Measurements from ENCODE around the gene UGT1A7.

UGT1A7 gene

GRCh38 chr2:233761040-233761769 is 79.5 kb downstream of the UGT1A7 start:
- TF ChIP-seq JUND (IDR thresholded peaks at IDR 0.05; ENCODE audit: low read depth): no peak
- in situ Hi-C loops (cut with HindIII; ENCODE audit: low pct_unique_long_range_greater_than_20kb, low sequenced_read_pairs): no loop called here
- no peak for DNase-seq (ENCODE audit: low read depth in 1 of 2, low spot score in 1 of 2)

- in situ Hi-C loops (cut with HindIII; ENCODE audit: low pct_unique_long_range_greater_than_20kb, low sequenced_read_pairs): no loop called here
Observed at GRCh38 chr2:233764264-233764663, 82.6 kb downstream of the UGT1A7 start.

GRCh38 chr2:233764761-233765160 is 83.1 kb downstream of the UGT1A7 start:
- TF ChIP-seq JUND (IDR thresholded peaks at IDR 0.05; ENCODE audit: low read depth): no peak
- in situ Hi-C loops (cut with HindIII; ENCODE audit: low pct_unique_long_range_greater_than_20kb, low sequenced_read_pairs): no loop called here
- no peak for DNase-seq (ENCODE audit: low read depth in 1 of 2, low spot score in 1 of 2)

More at GRCh38 chr2:233764264-233764663, 82.6 kb downstream of the UGT1A7 start:
- no peak for TF ChIP-seq JUND (IDR thresholded peaks at IDR 0.05; ENCODE audit: low read depth)
- DNase-seq (ENCODE audit: low read depth in 1 of 2, low spot score in 1 of 2): no peak

GRCh38 chr2:233766416-233766815 is 84.7 kb downstream of the UGT1A7 start:
- no peak for TF ChIP-seq JUND (IDR thresholded peaks at IDR 0.05; ENCODE audit: low read depth)
- in situ Hi-C loops (cut with HindIII; ENCODE audit: low pct_unique_long_range_greater_than_20kb, low sequenced_read_pairs): no loop called here
- DNase-seq (ENCODE audit: low read depth in 1 of 2, low spot score in 1 of 2): no peak

- in situ Hi-C loops (cut with HindIII; ENCODE audit: low pct_unique_long_range_greater_than_20kb, low sequenced_read_pairs): no loop called here
- DNase-seq (ENCODE audit: low read depth in 1 of 2, low spot score in 1 of 2): no peak
- TF ChIP-seq JUND (IDR thresholded peaks at IDR 0.05; ENCODE audit: low read depth): no peak
Observed at GRCh38 chr2:233768076-233768475, 86.4 kb downstream of the UGT1A7 start.

- in situ Hi-C loops (cut with HindIII; ENCODE audit: low pct_unique_long_range_greater_than_20kb, low sequenced_read_pairs): no loop called here
- no peak for TF ChIP-seq JUND (IDR thresholded peaks at IDR 0.05; ENCODE audit: low read depth)
- no peak for DNase-seq (ENCODE audit: low read depth in 1 of 2, low spot score in 1 of 2)
Observed at GRCh38 chr2:233769260-233769659, 87.6 kb downstream of the UGT1A7 start.

- in situ Hi-C loops (cut with HindIII; ENCODE audit: low pct_unique_long_range_greater_than_20kb, low sequenced_read_pairs): no loop called here
- DNase-seq (ENCODE audit: low read depth in 1 of 2, low spot score in 1 of 2): no peak
- no peak for TF ChIP-seq JUND (IDR thresholded peaks at IDR 0.05; ENCODE audit: low read depth)
Observed at GRCh38 chr2:233772153-233772552, 90.5 kb downstream of the UGT1A7 start.

GRCh38 chr2:233772583-233772982 is 90.9 kb downstream of the UGT1A7 start:
- TF ChIP-seq JUND (IDR thresholded peaks at IDR 0.05; ENCODE audit: low read depth): no peak
- DNase-seq (ENCODE audit: low read depth in 1 of 2, low spot score in 1 of 2): no peak
- in situ Hi-C loops (cut with HindIII; ENCODE audit: low pct_unique_long_range_greater_than_20kb, low sequenced_read_pairs): no loop called here

GRCh38 chr2:233773854-233774253 is 92.2 kb downstream of the UGT1A7 start:
- in situ Hi-C loops (cut with HindIII; ENCODE audit: low pct_unique_long_range_greater_than_20kb, low sequenced_read_pairs): no loop called here
- TF ChIP-seq JUND (IDR thresholded peaks at IDR 0.05; ENCODE audit: low read depth): no peak
- DNase-seq (ENCODE audit: low read depth in 1 of 2, low spot score in 1 of 2): no peak

GRCh38 chr2:233775414-233775813 is 93.7 kb downstream of the UGT1A7 start:
- no peak for TF ChIP-seq JUND (IDR thresholded peaks at IDR 0.05; ENCODE audit: low read depth)
- DNase-seq (ENCODE audit: low read depth in 1 of 2, low spot score in 1 of 2): no peak
- in situ Hi-C loops (cut with HindIII; ENCODE audit: low pct_unique_long_range_greater_than_20kb, low sequenced_read_pairs): no loop called here

GRCh38 chr2:233778030-233778429 is 96.3 kb downstream of the UGT1A7 start, which contains the start of gene MROH2A:
TSS of gene MROH2A (plus strand) at chr2:233778330. CDS start at chr2:233779359, 1,029 bp downstream.
- no peak for DNase-seq (ENCODE audit: low read depth in 1 of 2, low spot score in 1 of 2)
- in situ Hi-C loops (cut with HindIII; ENCODE audit: low pct_unique_long_range_greater_than_20kb, low sequenced_read_pairs): no loop called here
- no peak for TF ChIP-seq JUND (IDR thresholded peaks at IDR 0.05; ENCODE audit: low read depth)

- in situ Hi-C loops (cut with HindIII; ENCODE audit: low pct_unique_long_range_greater_than_20kb, low sequenced_read_pairs): no loop called here
- no peak for TF ChIP-seq JUND (IDR thresholded peaks at IDR 0.05; ENCODE audit: low read depth)
- no peak for DNase-seq (ENCODE audit: low read depth in 1 of 2, low spot score in 1 of 2)
Observed at GRCh38 chr2:233779722-233780121, 98.0 kb downstream of the UGT1A7 start.

GRCh38 chr2:233780771-233781170 is 99.1 kb downstream of the UGT1A7 start:
- no peak for DNase-seq (ENCODE audit: low read depth in 1 of 2, low spot score in 1 of 2)
- in situ Hi-C loops (cut with HindIII; ENCODE audit: low pct_unique_long_range_greater_than_20kb, low sequenced_read_pairs): no loop called here
- TF ChIP-seq JUND (IDR thresholded peaks at IDR 0.05; ENCODE audit: low read depth): no peak

- no peak for TF ChIP-seq JUND (IDR thresholded peaks at IDR 0.05; ENCODE audit: low read depth)
Observed at GRCh38 chr2:233789554-233789953, 107.9 kb downstream of the UGT1A7 start.

More at GRCh38 chr2:233789554-233789953, 107.9 kb downstream of the UGT1A7 start:
- DNase-seq (ENCODE audit: low read depth in 1 of 2, low spot score in 1 of 2): no peak
- in situ Hi-C loops (cut with HindIII; ENCODE audit: low pct_unique_long_range_greater_than_20kb, low sequenced_read_pairs): no loop called here
